ENCODE results near the gene EIPR1. TPM values are rescaled to one million over a fixed set of nuclear protein-coding genes. Genes with fewer than 3 reads are reported as not detected.

Gene EIPR1
- polyA plus RNA-seq, 1 experiment: 49.2 TPM

GRCh38 chr2:3302421-3302750 lies 75.2 kb downstream of the EIPR1 start:
- no peak overlapping the region for H3K4me3 ChIP-seq (ENCODE audit: low read depth, low read length)
- ChIA-PET POLR2A (no interaction called here), CTCF (interaction anchor here (1.2 to 1.8 kb wide), 3 partner anchors 10 to 301 kb away, joined by 3 to 7 read pairs (median 6); no protein-coding TSS in a partner anchor)

GRCh38 chr2:3301001-3301400 lies 76.6 kb downstream of the EIPR1 start:
- DNase-seq (ENCODE audit: low read depth): no peak
- no peaks in the 10 kb centered on the region for H3K27me3 ChIP-seq (ENCODE audit: control insufficient read depth, insufficient read depth, low read length)
- CTCF ChIA-PET: no interaction called here

More at GRCh38 chr2:3302421-3302750, 75.2 kb downstream of the EIPR1 start:
- Histone ChIP-seq H3K27me3 (ENCODE audit: control insufficient read depth, insufficient read depth, low read length) (no peaks in the 10 kb centered on the region), H3K36me3 (ENCODE audit: control insufficient read depth, insufficient read depth, low read length) (no peaks in the 10 kb centered on the region)
- TF ChIP-seq CTCF (IDR thresholded peaks at IDR 0.05; ENCODE audit: insufficient read depth, low read depth, low read length): no peak
- no peak for DNase-seq (ENCODE audit: low read depth)

GRCh38 chr2:3300224-3300995 lies 77.2 kb downstream of the EIPR1 start:
- TF ChIP-seq CTCF (IDR thresholded peaks at IDR 0.05; ENCODE audit: insufficient read depth, low read depth, low read length): no peak
- Histone ChIP-seq H3K36me3 (ENCODE audit: control insufficient read depth, insufficient read depth, low read length) (no peaks in the 10 kb centered on the region), H3K4me3 (ENCODE audit: low read depth, low read length) (no peak overlapping the region), H3K27me3 (ENCODE audit: control insufficient read depth, insufficient read depth, low read length) (no peaks in the 10 kb centered on the region)
- no peak for DNase-seq (ENCODE audit: low read depth)
- ChIA-PET POLR2A (no interaction called here), CTCF (interaction anchor here (1.3 kb wide), 1 partner anchor 27 kb away, joined by 3 read pairs; no protein-coding TSS in a partner anchor)

More at GRCh38 chr2:3301001-3301400, 76.6 kb downstream of the EIPR1 start:
- no peak overlapping the region for H3K4me3 ChIP-seq (ENCODE audit: low read depth, low read length)
- no peaks in the 10 kb centered on the region for H3K36me3 ChIP-seq (ENCODE audit: control insufficient read depth, insufficient read depth, low read length)
- POLR2A ChIA-PET: no interaction called here
- no peak for TF ChIP-seq CTCF (IDR thresholded peaks at IDR 0.05; ENCODE audit: insufficient read depth, low read depth, low read length)

DNA sequence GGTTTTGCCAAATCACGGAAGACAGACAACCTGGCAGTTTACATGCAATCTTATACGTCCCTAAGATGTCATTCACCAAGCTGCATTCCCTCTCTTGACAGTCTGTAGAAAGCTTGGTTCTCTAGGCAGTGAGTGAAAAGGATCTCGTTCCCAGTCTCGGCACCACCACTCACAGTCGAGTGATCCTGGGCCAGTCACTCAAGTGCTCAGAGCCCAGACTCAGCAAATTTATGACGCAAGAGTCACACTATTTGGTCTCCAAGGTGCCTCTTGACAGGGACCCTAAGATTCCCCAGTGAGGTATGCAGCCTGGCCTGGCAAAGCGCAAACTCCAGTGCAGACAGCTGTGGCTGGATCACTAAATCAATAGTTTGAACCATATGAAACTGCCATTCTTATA lies 77.9 kb downstream of the EIPR1 start:
- DNase-seq (ENCODE audit: low read depth): no peak
- Histone ChIP-seq H3K27me3 (ENCODE audit: control insufficient read depth, insufficient read depth, low read length) (no peaks in the 10 kb centered on the region), H3K36me3 (ENCODE audit: control insufficient read depth, insufficient read depth, low read length) (no peaks in the 10 kb centered on the region), H3K4me3 (ENCODE audit: low read depth, low read length) (no peak overlapping the region)
- ChIA-PET CTCF (interaction anchor here (0.6 to 1.3 kb wide), 2 partner anchors 15 to 27 kb away, joined by 3 read pairs; no protein-coding TSS in a partner anchor), POLR2A (no interaction called here)
- no peak for TF ChIP-seq CTCF (IDR thresholded peaks at IDR 0.05; ENCODE audit: insufficient read depth, low read depth, low read length)

GRCh38 chr2:3299130-3299529 lies 78.5 kb downstream of the EIPR1 start:
- DNase-seq (ENCODE audit: low read depth): no peak
- ChIA-PET POLR2A (no interaction called here), CTCF (interaction anchor here (0.6 to 1.3 kb wide), 3 partner anchors 26 to 163 kb away, joined by 3 read pairs; no protein-coding TSS in a partner anchor)
- no peaks in the 10 kb centered on the region for H3K36me3 ChIP-seq (ENCODE audit: control insufficient read depth, insufficient read depth, low read length)
- no peak overlapping the region for H3K4me3 ChIP-seq (ENCODE audit: low read depth, low read length)
- no peaks in the 10 kb centered on the region for H3K27me3 ChIP-seq (ENCODE audit: control insufficient read depth, insufficient read depth, low read length)
- TF ChIP-seq CTCF (IDR thresholded peaks at IDR 0.05; ENCODE audit: insufficient read depth, low read depth, low read length): no peak
